Measurements from ENCODE around the gene NAPA.

GRCh38 chr19:47544476-47544875 lies 29.6 kb upstream of the NAPA start:
- no peak for TF ChIP-seq POLR2AphosphoS5 (IDR thresholded peaks at IDR 0.05; ENCODE audit: borderline replicate concordance, low read depth, low read length)
- no peak for TF ChIP-seq EZH2 (IDR thresholded peaks at IDR 0.05)
- no peak for TF ChIP-seq FOXP2 (optimal IDR thresholded peaks at IDR 0.05; ENCODE audit: control extremely low read depth, extremely low read length, insufficient read depth)
